Chondrocyte (in vitro differentiated cells): ENCODE data around the gene TUSC2. TPM values are rescaled to one million over a fixed set of nuclear protein-coding genes. Genes with fewer than 3 reads are reported as not detected.
A peak's percentile ranks its signal among the peaks of the same experiment; 100 is the strongest.

Source experiments
- DNase-seq: peaks from one replicate; pipeline ENCODE4 v3.0.0; 2021; ENCODE audit warnings: mixed read lengths, low spot score
- H3K27ac Mint-ChIP-seq: one replicate; pipeline ENCODE4 v1.8.0; 2021; ENCODE audit warnings: mild to moderate bottlenecking, moderate library complexity, mixed read lengths; ENCODE audit not compliant: unreplicated experiment
- H3K27me3 Mint-ChIP-seq: 2 replicates; pipeline ENCODE4 v1.8.0; 2021; ENCODE audit warnings: low read depth, mixed read lengths
- H3K36me3 Mint-ChIP-seq: 2 replicates; pipeline ENCODE4 v1.8.0; 2021; ENCODE audit warnings: low read depth, mixed read lengths
- H3K4me1 Mint-ChIP-seq: 2 replicates; pipeline ENCODE4 v1.8.0; 2021; ENCODE audit warnings: low read depth, mild to moderate bottlenecking, mixed read lengths
- H3K4me3 Mint-ChIP-seq: one replicate; pipeline ENCODE4 v1.8.0; 2021; ENCODE audit warnings: mild to moderate bottlenecking, moderate library complexity, mixed read lengths; ENCODE audit not compliant: unreplicated experiment
- H3K9me3 Mint-ChIP-seq: 2 replicates; pipeline ENCODE4 v1.8.0; 2021; ENCODE audit warnings: low read depth, mixed read lengths
- CTCF ChIP-seq: fragments of 200-600 bp; sonication (generic); IDR thresholded peaks from 2 replicates; pipeline ENCODE4 v1.5.0; 2021; ENCODE audit warnings: antibody characterized with exemption, mild to moderate bottlenecking, moderate library complexity
- total RNA-seq: library from RNA; stranded (reverse); gene quantifications from 3 replicates; pipeline ENCODE4 v1.2.1, GENCODE V29; 2021

The TUSC2 gene
- total RNA-seq, 1 donor from 2014 or later = 15.3 TPM

GRCh38 chr3:50337175-50337861, 9.3 kb upstream of the TUSC2 start:
- H3K36me3 Mint-ChIP-seq = no peaks in the 10 kb centered on the region
- H3K27ac Mint-ChIP-seq = peak overlapping the region; percentile 98
- peak overlapping the region; percentile 98 for H3K4me3 Mint-ChIP-seq
- H3K9me3 Mint-ChIP-seq = no peaks in the 10 kb centered on the region
- H3K27me3 Mint-ChIP-seq = no peaks in the 10 kb centered on the region
- peak; percentile 100 for DNase-seq
- TF ChIP-seq CTCF = no peak
- peaks cover 55% of the 10 kb centered on the region for H3K4me1 Mint-ChIP-seq

GRCh38 chr3:50336452-50337174, 8.6 kb upstream of the TUSC2 start:
- no peak for DNase-seq
- H3K27ac Mint-ChIP-seq = peak overlapping the region; percentile 98
- peak overlapping the region; percentile 98 for H3K4me3 Mint-ChIP-seq
- TF ChIP-seq CTCF = no peak
- no peaks in the 10 kb centered on the region for H3K9me3 Mint-ChIP-seq
- peaks cover 1% of the 10 kb centered on the region for H3K36me3 Mint-ChIP-seq
- no peaks in the 10 kb centered on the region for H3K27me3 Mint-ChIP-seq
- H3K4me1 Mint-ChIP-seq = peaks cover 55% of the 10 kb centered on the region

- Mint-ChIP-seq H3K4me1 (peaks cover 49% of the 10 kb centered on the region), H3K27ac (peak overlapping the region; percentile 98), H3K4me3 (peak overlapping the region; percentile 37)
Observed at GRCh38 chr3:50334339-50335075, 6.5 kb upstream of the TUSC2 start.

GRCh38 chr3:50333744-50334328, 5.8 kb upstream of the TUSC2 start:
- H3K27me3 Mint-ChIP-seq = no peaks in the 10 kb centered on the region
- TF ChIP-seq CTCF = no peak
- no peaks in the 10 kb centered on the region for H3K9me3 Mint-ChIP-seq
- H3K36me3 Mint-ChIP-seq = peaks cover 4% of the 10 kb centered on the region
- no peak for DNase-seq
- H3K4me1 Mint-ChIP-seq = peaks cover 44% of the 10 kb centered on the region
- H3K27ac Mint-ChIP-seq = peak overlapping the region; percentile 70
- peak overlapping the region; percentile 37 for H3K4me3 Mint-ChIP-seq

More at GRCh38 chr3:50334339-50335075, 6.5 kb upstream of the TUSC2 start:
- Mint-ChIP-seq H3K27me3 (no peaks in the 10 kb centered on the region), H3K9me3 (no peaks in the 10 kb centered on the region), H3K36me3 (peaks cover 4% of the 10 kb centered on the region)
- DNase-seq = no peak
- no peak for TF ChIP-seq CTCF
